ENCODE results near the gene STOX2. TPM values are rescaled to one million over a fixed set of nuclear protein-coding genes. Genes with fewer than 3 reads are reported as not detected.

STOX2 gene
- polyA plus RNA-seq, 1 donor from 2014 or later: 26.1 TPM

DNA sequence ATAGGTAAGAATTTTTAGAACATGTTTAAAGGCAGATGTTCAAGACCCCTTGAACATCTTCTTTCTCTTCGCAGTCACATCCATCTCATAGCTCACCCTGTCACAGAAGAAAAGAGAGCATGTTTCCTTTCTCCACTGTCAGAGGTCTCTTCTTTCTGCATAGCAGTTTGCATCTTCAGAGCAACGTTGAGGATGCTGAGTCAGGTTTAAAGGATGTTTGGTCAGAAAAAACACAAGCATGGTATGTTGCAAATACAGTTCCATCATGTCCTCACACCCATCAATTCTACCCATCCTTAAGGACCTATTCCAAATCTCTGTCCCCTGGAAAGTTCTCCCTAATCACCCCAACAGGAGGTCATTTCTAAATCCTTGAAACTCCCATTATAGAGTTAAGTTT lies 84.8 kb downstream of the STOX2 start:
- TF ChIP-seq SMC3 (conservative IDR thresholded peaks at IDR 0.05; ENCODE audit: poor library complexity) (no peak), MXI1 (conservative IDR thresholded peaks at IDR 0.05; ENCODE audit: poor library complexity, severe bottlenecking) (no peak), EZH2 (IDR thresholded peaks at IDR 0.05; ENCODE audit: borderline replicate concordance, insufficient read depth, low read length, poor library complexity, severe bottlenecking) (no peak), EP300 (conservative IDR thresholded peaks at IDR 0.05; ENCODE audit: poor library complexity, severe bottlenecking) (no peak), TAF1 (IDR thresholded peaks at IDR 0.05; ENCODE audit: low read depth) (no peak), POLR2AphosphoS5 (IDR thresholded peaks at IDR 0.05) (no peak), RAD21 (conservative IDR thresholded peaks at IDR 0.05) (no peak)
- TF ChIP-seq, protein P1, sequence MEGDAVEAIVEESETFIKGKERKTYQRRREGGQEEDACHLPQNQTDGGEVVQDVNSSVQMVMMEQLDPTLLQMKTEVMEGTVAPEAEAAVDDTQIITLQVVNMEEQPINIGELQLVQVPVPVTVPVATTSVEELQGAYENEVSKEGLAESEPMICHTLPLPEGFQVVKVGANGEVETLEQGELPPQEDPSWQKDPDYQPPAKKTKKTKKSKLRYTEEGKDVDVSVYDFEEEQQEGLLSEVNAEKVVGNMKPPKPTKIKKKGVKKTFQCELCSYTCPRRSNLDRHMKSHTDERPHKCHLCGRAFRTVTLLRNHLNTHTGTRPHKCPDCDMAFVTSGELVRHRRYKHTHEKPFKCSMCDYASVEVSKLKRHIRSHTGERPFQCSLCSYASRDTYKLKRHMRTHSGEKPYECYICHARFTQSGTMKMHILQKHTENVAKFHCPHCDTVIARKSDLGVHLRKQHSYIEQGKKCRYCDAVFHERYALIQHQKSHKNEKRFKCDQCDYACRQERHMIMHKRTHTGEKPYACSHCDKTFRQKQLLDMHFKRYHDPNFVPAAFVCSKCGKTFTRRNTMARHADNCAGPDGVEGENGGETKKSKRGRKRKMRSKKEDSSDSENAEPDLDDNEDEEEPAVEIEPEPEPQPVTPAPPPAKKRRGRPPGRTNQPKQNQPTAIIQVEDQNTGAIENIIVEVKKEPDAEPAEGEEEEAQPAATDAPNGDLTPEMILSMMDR (IDR thresholded peaks at IDR 0.05; ENCODE audit: poor library complexity, severe bottlenecking): no peak
- TF ChIP-seq, protein P2, sequence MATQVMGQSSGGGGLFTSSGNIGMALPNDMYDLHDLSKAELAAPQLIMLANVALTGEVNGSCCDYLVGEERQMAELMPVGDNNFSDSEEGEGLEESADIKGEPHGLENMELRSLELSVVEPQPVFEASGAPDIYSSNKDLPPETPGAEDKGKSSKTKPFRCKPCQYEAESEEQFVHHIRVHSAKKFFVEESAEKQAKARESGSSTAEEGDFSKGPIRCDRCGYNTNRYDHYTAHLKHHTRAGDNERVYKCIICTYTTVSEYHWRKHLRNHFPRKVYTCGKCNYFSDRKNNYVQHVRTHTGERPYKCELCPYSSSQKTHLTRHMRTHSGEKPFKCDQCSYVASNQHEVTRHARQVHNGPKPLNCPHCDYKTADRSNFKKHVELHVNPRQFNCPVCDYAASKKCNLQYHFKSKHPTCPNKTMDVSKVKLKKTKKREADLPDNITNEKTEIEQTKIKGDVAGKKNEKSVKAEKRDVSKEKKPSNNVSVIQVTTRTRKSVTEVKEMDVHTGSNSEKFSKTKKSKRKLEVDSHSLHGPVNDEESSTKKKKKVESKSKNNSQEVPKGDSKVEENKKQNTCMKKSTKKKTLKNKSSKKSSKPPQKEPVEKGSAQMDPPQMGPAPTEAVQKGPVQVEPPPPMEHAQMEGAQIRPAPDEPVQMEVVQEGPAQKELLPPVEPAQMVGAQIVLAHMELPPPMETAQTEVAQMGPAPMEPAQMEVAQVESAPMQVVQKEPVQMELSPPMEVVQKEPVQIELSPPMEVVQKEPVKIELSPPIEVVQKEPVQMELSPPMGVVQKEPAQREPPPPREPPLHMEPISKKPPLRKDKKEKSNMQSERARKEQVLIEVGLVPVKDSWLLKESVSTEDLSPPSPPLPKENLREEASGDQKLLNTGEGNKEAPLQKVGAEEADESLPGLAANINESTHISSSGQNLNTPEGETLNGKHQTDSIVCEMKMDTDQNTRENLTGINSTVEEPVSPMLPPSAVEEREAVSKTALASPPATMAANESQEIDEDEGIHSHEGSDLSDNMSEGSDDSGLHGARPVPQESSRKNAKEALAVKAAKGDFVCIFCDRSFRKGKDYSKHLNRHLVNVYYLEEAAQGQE (IDR thresholded peaks at IDR 0.05; ENCODE audit: borderline replicate concordance): no peak
- H3F3A ChIP-seq (ENCODE audit: insufficient read depth, low read length, poor library complexity, severe bottlenecking): no peaks in the 10 kb centered on the region
- peaks cover 15% of the 10 kb centered on the region for H3K79me2 ChIP-seq (replicated peaks; ENCODE audit: insufficient read depth, low read length)
- no peaks in the 10 kb centered on the region for H3K9me3 ChIP-seq (ENCODE audit: low read length)
- H3K36me3 ChIP-seq (ENCODE audit: insufficient read depth, low read length): no peaks in the 10 kb centered on the region
- H3K9ac ChIP-seq (ENCODE audit: low read length): no peak overlapping the region
- H3K27me3 ChIP-seq (ENCODE audit: insufficient read depth, low read depth, low read length): no peaks in the 10 kb centered on the region
- H2AFZ ChIP-seq (ENCODE audit: low read depth, low read length): no peak overlapping the region
- H3K4me3 ChIP-seq (ENCODE audit: low read length): no peak overlapping the region
- no peaks in the 10 kb centered on the region for H3K9me2 ChIP-seq (ENCODE audit: insufficient read depth, low read length)
- no peaks in the 10 kb centered on the region for H4K20me1 ChIP-seq (ENCODE audit: insufficient read depth)
- H3K4me2 ChIP-seq (ENCODE audit: low read length): no peak overlapping the region
- H3K27ac ChIP-seq (ENCODE audit: low read length): no peak overlapping the region

DNA sequence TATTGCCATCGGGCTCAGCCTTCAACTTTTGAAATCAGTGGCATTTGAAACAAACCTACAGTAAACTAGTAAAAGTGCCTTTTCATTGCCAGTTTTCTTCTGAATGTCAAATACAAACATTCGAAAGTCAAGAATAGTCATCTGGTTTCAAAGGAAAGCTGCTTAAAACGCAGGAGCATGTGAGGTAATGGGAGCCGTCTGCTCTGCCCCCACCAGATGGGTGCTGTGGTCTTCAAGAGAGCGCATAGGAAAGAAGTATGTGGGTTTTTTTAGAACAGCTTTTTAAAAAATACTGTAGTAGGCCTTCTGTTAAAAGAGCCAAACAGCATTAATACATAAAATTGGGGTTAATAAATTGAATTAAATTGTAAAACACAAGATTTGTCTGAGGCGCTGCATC lies 88.6 kb downstream of the STOX2 start:
- Histone ChIP-seq H4K20me1 (ENCODE audit: insufficient read depth) (no peaks in the 10 kb centered on the region), H3K79me2 (replicated peaks; ENCODE audit: insufficient read depth, low read length) (peaks cover 11% of the 10 kb centered on the region), H3K36me3 (ENCODE audit: insufficient read depth, low read length) (no peaks in the 10 kb centered on the region), H3K27ac (ENCODE audit: low read length) (no peak overlapping the region), H3K27me3 (ENCODE audit: insufficient read depth, low read depth, low read length) (no peaks in the 10 kb centered on the region), H3K9me3 (ENCODE audit: low read length) (no peaks in the 10 kb centered on the region), H3K9me2 (ENCODE audit: insufficient read depth, low read length) (no peaks in the 10 kb centered on the region), H3K4me3 (ENCODE audit: low read length) (no peak overlapping the region), H3K4me2 (ENCODE audit: low read length) (no peak overlapping the region), H2AFZ (ENCODE audit: low read depth, low read length) (no peak overlapping the region), H3K9ac (ENCODE audit: low read length) (no peak overlapping the region), H3F3A (ENCODE audit: insufficient read depth, low read length, poor library complexity, severe bottlenecking) (no peaks in the 10 kb centered on the region)
- TF ChIP-seq, protein P2 (IDR thresholded peaks at IDR 0.05; ENCODE audit: borderline replicate concordance): no peak
- no peak for TF ChIP-seq MXI1 (conservative IDR thresholded peaks at IDR 0.05; ENCODE audit: poor library complexity, severe bottlenecking)
- no peak for TF ChIP-seq SMC3 (conservative IDR thresholded peaks at IDR 0.05; ENCODE audit: poor library complexity)
- TF ChIP-seq TAF1 (IDR thresholded peaks at IDR 0.05; ENCODE audit: low read depth): no peak
- TF ChIP-seq EZH2 (IDR thresholded peaks at IDR 0.05; ENCODE audit: borderline replicate concordance, insufficient read depth, low read length, poor library complexity, severe bottlenecking): no peak
- no peak for TF ChIP-seq EP300 (conservative IDR thresholded peaks at IDR 0.05; ENCODE audit: poor library complexity, severe bottlenecking)
- TF ChIP-seq RAD21 (conservative IDR thresholded peaks at IDR 0.05): no peak
- no peak for TF ChIP-seq POLR2AphosphoS5 (IDR thresholded peaks at IDR 0.05)
- TF ChIP-seq, protein P1 (IDR thresholded peaks at IDR 0.05; ENCODE audit: poor library complexity, severe bottlenecking): no peak

All from neural cell (in vitro differentiated cells).